ENCODE results near the gene TNFRSF13B.
A peak's percentile ranks its signal among the peaks of the same experiment; 100 is the strongest.

The TNFRSF13B gene

GRCh38 chr17:16928406-16929034, 43.4 kb downstream of the TNFRSF13B start:
- Histone ChIP-seq H3K27ac (no peak overlapping the region), H3K4me3 (no peak overlapping the region)
- no peak for TF ChIP-seq CTCF (IDR thresholded peaks at IDR 0.05)
- peak; percentile 60 for DNase-seq (ENCODE audit: low spot score)

GRCh38 chr17:16927641-16928321, 44.1 kb downstream of the TNFRSF13B start:
- no peak overlapping the region for H3K27ac ChIP-seq
- peak; percentile 72 for DNase-seq (ENCODE audit: low spot score)
- no peak overlapping the region for H3K4me3 ChIP-seq
- TF ChIP-seq CTCF (IDR thresholded peaks at IDR 0.05) = no peak

DNA sequence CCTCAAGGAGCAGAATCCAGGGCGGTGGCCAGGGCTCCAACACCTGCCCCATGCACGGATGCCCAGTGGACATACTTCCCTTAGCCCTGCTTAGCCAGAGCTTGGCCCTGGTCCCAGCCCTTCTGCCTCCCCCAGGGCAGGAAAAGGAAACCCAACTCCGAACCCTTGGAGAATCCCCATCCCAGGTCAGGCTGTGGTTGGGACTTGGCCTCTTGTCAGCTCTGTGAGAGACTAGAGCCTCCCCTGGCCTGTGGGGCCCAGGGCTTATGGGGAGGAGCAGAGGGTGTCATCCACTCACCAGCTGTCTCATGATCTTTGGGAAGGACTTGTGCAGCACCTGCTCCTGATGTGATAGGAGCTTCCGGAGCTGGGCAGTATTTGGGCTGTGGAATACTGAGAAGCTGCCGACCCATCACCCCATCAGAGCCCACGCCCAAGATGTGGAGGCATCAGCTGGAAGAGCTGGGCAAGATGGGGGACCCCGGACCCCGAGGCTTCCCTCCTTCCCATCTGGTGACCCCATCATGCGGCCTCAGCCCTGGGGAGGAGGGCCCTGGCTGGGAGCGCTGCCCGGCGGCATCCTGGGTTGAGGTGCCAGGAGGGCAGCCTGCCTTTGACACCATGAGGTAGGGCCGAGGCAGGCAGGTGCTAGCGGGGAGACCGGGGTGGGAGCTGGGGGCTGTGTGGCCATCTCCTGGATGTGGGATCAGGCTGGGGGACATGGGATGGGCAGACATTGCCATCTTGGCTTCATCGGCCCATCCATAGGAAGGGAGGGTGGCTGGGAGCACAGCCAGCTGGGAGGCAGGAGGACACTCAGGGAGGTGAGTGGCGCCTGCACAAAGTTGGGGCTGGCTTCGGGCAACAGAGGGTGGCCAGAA, 45.1 kb downstream of the TNFRSF13B start:
- no peak for TF ChIP-seq CTCF (IDR thresholded peaks at IDR 0.05)
- no peak overlapping the region for H3K27ac ChIP-seq
- DNase-seq (ENCODE audit: low spot score) = peak; percentile 59
- H3K4me3 ChIP-seq = no peak overlapping the region

DNA sequence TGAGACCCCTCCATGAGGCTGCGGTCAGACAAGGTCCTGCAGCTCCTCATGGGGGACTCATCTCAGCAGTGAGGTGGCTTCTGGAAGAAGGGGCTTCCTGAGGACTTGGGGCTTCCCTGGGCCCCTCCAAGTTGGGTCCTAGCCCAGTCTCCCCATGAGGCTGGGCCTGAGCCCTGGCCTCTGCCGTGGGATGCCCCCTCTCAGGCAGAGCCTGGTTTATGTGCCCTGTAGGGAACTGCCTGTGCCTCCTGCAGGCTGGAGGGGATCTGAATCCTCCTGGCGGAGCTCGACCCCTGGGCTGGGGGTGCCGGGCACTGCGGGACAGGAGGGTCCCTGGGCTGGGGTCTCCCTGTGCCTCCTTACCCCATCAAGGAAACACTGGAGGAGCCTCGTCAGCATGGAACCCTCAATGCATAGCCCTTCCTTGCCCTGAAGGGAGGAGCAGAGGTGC, 45.8 kb downstream of the TNFRSF13B start:
- Histone ChIP-seq H3K4me3 (no peak overlapping the region), H3K27ac (no peak overlapping the region)
- TF ChIP-seq CTCF (IDR thresholded peaks at IDR 0.05) = no peak
- peak; percentile 40 for DNase-seq (ENCODE audit: low spot score)

GRCh38 chr17:16925461-16926060, 46.4 kb downstream of the TNFRSF13B start:
- TF ChIP-seq CTCF (IDR thresholded peaks at IDR 0.05) = no peak
- peak; percentile 43 for DNase-seq (ENCODE audit: low spot score)
- H3K4me3 ChIP-seq = no peak overlapping the region
- no peak overlapping the region for H3K27ac ChIP-seq

GRCh38 chr17:16924696-16925440, 47.0 kb downstream of the TNFRSF13B start:
- H3K27ac ChIP-seq = no peak overlapping the region
- TF ChIP-seq CTCF (IDR thresholded peaks at IDR 0.05) = no peak
- peak; percentile 64 for DNase-seq (ENCODE audit: low spot score)
- H3K4me3 ChIP-seq = no peak overlapping the region
